ENCODE measurements around the gene UBAC1. TPM values are rescaled to one million over a fixed set of nuclear protein-coding genes. Genes with fewer than 3 reads are reported as not detected.

Gene UBAC1
- total RNA-seq, 1 donor from 2014 or later, result 25.4 TPM

DNA sequence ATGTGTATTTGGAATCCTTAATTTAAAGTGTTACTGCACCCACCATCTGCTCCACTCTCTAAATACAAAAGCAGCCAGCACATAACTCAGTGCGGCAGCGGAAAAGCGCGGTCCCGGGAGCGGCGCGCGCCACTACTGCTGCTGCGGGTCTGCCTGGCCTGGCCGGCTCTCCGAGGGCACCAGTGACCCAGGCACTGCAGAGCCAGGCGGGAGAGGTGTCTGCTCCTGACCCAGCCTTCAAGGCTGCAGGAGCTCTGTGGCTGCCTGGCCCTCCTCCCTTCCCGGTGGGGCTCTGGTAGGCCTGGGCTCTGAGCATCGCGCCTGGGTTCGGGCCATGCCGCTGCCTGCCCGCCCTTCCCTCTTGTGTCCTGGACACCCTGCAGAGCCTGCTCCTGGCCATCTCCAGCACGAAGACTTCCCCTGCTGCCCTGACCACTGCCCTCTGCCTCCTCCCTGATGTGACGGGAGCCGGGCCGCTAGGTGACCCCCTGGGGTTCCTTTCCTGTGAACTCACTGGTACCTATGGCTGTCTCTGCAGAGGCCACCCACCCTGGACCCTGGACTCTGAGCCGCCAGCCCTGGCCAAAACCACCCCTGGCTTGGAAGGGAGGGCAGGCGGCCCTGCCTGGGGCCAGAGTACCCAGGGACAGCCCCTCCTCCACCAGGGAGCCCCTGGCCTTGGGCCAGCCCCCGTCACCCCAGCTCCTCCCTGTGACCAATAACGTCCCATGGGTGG lies 32.8 kb upstream of the UBAC1 start:
- DNase-seq (ENCODE audit: low read depth in 2 of 2), result no peak

DNA sequence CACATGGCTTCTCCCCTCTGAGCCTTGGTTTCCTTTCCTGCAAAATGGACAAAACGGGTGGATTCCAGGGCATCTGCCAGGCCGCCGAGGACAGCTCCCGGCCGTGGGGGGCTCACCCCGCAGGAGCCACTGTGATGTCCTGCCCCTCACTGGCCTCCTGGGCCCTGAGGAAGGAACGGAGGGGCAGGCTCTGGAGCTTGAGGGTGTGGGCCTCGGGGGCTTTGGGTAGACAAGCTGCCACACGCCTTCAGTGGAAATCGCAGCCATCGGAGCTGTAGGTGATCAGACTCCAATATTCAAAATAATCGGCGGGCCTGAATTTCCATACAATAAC lies 32.2 kb upstream of the UBAC1 start:
- DNase-seq (ENCODE audit: low read depth in 2 of 2), result no peak

DNA sequence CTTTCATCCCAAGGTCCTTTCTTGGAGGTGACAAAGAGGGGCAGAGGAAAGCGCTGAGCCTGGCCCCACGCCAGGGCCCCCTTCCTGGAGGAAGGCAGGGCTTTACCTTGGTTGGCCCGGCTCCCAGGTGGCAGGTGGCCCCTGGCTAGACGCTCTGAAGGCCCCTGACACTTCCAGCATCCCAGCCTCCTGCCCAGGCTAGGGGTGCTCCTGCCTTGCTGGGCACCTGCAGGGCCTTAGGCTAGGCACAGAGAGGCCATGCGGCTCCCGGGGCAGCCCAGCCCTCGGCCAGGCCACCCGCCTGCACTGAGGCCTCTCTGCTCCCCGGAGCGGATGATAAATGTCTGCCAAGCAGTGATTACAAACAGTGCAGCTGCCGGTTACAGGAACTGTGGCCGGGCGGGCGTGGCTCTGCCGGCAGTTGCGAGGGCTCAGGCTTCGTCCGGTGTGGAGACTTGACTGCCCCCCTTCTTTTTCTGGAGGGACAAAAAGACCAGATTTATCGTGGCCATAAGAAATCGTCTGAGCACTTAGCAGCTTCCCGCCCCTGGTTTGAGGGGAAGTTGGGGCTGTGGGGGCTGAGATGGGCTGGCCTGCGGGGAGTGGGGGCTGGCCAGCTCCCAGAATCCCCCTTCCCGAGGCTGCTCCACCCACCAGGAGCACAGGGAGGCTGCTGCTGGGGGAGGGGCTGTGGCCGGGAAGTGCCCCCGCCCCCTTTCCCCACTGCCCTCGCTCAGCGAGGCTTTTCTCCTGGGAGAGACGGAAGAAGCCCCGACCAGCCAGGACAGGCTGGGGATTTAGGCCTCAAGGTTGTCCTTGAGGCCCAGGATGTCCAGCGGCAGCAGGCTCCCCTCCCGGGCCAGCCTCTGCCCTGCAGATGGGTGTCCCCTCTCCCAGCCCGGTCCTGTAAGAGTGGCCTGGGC lies 31.6 kb upstream of the UBAC1 start:
- DNase-seq (ENCODE audit: low read depth in 2 of 2), result peak; percentile 52 to 83

DNA sequence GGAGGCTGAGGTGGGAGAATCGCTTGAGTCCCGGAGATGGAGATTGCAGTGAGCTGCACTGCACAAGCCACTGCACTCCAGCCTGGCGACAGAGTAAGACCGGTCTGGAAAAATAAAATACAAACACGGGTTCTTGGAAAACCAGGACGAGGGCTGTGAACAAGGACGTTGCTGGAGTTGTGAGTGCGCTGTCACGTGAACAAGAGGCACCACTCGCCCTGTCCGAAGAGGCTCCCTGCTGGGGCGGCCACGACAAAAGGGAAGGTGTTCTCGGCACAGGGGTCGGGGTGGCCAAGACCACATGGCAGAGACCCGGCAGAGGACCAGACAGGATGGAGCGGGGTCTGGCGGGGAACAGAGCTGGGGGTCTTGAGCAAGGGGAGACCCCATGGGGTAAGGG lies 30.6 kb upstream of the UBAC1 start:
- DNase-seq (ENCODE audit: low read depth in 2 of 2), result no peak

DNA sequence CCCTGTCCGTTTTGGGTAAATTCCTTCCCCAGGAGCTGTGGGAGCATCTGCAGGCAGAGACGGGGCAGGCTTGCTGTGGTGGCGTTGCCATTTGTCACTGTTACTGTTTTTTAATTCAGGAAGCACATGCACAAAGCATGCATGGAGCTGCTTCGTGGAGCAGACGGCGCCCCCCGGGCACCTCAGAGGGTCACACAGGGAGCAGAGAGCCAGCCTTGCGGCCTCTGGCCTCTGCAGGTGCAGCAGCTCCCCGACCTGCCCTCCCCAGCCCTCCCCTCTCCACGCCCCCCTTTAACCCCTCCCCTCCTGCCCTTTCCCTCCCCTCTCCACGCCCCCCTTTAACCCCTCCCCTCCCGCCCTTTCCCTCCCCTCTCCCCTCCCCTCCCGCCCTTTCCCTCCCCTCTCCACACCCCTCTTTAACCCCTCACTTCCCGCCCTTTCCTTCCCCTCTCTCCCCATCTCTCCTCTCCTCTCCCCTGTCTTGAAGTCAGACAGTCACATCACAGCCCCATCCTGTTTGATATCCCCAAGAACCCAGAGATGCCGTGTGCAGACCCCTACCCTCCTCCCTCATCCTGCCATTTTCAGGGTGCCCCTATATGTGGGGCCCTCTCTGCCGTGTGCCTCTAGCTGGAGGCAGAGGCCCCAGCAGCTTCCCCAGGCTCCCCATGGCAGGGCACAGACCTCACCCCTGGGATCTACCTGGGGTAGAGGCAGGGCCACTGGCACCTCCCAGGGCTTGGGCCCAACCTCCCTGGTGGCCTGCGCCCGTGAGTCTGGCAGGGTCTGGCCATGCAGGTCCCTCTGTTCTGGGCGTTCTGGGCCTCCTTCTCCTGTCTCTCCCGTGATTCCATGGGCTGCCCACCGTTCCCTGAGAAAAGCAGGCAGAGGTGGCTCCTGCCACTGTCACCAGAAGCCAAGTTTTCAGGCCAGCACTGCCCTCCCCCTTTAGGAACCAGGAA lies 29.6 kb upstream of the UBAC1 start:
- peak; percentile 43 to 87 for DNase-seq (ENCODE audit: low read depth in 2 of 2)

DNA sequence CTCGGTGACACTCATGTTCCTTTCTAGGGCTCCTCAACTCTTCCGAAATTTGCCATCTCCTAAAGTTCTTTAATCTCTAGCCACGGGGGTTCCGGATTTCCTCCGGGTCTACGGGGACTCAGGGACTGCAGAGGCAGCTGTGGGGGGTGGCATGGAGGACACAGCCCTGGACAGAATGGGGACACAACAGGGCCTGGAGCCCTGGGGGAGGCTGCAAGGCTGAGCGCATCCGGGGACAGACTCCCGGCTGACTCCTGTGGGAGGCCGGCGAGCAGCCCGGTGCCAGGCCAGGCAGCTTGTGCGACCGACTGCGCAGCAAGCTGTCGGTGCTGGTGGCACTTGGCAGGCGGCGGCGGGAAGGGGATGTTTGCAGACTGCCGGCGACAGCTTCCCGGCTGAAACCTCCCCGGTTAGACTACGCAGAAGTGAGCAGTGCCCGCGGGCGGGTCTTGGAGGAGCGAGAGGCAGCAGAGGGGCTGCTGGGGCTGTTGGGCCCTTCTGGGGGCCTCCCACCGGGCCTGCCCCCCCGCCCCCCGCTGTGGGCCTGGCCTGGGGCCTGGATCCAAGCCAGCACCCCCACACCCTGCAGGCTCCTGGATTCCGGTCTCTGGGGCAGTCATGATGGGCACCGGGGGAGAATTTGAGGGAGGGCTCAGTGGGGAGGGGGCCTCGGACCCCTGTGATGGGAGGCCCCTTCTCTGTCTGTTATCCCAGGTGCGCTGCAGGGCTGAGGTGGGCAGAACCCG lies 28.7 kb upstream of the UBAC1 start:
- DNase-seq (ENCODE audit: low read depth in 2 of 2), result no peak

DNA sequence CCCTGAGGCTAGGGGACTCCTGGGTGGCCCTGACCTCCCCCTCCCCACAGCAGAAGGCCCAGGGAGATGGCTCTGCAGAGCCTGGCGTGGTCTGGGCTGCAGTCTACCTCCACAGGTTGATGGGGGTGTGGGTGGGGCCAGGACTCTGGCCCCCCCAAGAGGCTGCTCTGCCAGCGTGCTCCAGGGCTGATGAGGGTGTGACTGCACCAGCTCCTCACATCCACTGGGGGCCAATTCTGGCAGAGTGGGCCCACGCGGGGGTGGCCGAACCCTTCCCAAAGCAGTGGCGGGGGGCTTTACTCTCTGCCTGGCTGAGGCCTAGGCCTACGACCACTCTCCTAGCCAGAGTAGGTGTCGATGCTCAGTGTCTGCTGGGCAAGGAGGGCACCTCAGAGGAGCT lies 28.0 kb upstream of the UBAC1 start:
- no peak for DNase-seq (ENCODE audit: low read depth in 2 of 2)

DNA sequence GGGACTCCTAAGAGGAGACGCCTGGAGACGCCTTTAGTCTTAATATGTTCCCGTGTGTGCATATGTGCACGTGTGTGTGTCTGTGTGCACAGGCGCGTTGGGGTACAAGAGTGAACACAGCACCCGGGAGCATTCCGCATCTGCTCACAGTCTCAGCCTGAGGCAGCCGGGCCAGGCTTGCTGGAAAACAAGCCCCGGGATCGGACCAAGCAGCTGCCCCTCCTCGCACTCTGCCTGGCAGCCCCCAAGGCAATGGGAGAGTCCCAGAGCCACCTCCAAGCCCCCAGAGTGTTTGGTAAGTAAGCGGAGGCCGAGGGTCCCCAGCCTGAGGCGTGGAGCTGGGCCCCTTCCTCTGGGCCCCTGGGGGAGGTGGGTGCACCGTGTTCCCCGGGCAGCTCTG lies 27.3 kb upstream of the UBAC1 start:
- no peak for DNase-seq (ENCODE audit: low read depth in 2 of 2)

DNA sequence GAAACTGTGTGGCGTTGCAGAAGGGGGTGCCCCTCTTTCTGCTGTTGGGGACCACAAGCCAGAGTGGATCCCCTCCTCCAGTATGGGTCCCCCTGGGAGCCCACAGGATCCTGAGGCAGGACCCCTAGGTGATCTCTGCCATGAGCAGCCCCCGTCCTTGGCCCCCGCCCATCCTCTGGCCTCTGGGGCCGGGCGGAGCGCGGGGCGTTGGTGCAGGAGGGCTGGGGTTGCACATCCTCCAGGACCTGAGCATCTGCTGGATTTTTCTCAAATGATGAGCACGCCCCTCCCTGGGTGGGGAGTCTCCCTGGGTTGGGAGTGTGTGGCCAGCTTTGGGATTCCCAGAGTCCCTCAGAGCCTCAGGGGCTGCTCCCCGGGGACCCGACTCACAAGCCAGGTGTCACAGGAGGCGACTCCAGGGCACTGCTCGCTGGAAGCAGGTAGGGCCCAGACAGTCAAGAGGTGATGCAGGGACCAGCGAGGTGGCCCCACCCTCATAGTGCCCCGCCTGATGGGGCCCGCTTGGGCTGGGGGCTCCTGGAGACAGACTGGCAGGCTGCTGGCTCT lies 26.7 kb upstream of the UBAC1 start:
- no peak for DNase-seq (ENCODE audit: low read depth in 2 of 2)

DNA sequence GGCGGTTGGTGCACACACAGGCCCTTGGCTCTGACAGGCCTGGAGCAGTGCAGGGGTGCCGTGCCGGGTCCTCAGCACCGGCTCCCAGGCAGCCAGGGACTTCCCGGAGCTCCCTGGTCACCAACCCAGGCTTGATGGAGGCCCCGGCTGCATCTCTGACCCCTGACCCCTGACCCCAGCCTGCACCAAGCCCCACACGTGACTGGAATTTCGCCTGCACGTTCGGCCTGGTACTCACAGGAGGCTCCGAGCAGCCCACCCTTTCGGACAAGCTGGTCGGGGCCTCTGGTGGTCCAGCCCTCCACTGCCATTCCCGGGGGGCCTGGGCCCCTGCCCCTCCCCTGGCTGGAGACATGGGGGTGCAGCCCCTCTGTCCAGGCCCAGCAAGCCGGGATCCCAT lies 25.4 kb upstream of the UBAC1 start:
- DNase-seq (ENCODE audit: low read depth in 2 of 2), result no peak

DNA sequence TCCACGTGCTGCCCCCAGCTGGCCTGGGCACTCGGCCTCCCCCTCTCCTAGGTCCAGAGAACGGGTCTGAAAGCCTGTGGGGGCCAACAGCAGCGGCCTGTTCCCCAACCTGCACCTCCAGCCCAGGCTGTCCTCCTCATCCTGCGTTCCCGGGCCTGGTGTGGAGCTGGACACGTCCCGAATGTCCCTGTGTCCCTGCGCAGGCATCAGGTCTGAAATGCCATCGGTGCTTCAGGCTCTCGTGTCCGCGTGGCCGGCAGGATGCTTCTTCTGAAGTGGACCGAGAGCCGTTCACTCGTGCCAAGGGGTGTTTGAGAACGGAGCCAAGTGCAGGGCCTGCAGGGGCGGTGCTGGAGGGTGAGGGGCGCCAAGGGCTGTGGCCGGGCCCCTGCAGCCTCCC lies 24.7 kb upstream of the UBAC1 start:
- DNase-seq (ENCODE audit: low read depth in 2 of 2), result no peak

DNA sequence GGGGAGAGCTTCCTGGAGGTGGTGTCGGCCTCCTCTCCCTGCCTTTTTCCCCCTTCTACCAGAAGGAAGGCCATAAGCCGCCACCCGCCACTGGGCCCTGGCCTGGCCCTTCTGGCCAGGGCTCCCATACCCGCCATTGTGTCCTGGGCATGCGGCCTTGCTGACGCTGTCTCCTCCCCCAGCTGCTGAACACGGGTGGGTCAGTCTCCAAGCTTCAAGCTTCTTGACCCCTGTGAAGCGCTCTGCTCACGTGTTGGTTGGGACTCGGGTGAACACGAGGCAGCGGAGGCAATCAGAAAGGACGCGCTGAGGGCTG lies 24.2 kb upstream of the UBAC1 start:
- DNase-seq (ENCODE audit: low read depth in 2 of 2), result no peak

DNA sequence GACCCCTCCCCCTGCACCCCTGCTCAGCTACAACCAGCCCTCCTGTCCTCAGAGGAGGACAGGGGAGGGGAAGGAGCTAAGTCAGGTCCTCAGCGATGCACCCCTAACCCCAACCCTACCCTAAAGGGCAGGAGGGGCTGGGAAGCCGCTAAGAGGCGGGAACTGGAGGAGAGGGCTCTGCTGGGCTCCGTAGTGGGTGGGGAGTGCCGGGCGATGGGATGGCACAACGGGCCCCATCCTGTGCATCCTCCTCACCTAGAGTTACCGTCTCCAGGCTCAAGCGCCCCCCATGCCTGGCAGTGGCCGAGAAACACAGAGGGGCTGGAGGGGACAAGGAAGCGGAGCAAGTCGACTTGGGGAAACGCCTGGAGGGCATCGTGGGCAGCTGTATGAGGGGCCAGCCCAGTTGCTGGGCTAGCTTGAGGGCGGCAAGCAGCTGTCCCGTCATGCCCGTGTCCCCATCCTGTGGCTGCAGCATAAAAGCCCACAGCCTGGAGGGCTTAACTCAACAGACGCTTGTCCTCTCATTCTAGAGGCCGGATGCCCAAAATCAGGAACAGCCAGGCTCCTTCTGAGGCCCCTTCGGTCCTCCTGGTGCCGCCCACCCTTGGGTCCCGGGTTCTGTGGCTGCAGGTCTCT lies 23.0 kb upstream of the UBAC1 start:
- no peak for DNase-seq (ENCODE audit: low read depth in 2 of 2)

DNA sequence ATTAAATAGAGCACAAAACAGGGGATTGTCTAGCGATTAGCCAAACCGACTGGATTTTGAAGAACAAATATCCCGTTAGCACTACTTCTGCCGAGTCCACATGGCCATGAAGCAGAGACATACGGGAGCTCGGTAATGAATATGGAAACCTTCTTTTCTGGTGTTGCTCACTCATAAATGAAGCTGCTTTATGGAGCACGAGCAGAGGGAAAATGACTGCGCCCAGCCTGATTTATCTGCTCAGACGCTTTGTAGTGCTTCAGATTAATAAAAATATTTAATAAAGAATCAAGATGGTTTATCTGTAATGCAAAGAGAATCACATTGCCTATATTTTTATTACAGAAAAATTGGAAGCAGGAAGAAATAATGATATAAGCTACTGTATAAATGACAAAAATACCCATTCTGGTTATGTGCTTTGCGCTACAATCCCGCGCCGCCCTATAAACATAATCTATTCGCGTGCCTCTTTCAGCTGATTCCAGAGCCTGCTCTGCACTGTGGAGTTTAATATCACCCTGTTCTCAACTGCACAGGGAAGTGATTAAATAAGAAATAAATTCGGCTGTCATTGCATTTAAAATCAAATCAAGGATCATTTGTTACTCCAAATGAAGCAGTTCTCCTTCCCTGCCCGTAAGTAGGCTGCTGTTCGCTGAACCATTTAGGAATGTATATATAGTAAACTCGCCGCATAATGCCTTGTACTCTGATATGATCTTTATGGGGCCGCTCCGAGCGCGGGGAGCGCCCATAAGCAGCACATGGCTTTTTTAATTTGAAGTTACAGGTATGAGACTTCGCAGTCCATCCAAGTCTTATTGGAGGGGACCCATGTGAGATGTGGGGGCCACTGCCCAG lies 22.3 kb upstream of the UBAC1 start:
- no peak for DNase-seq (ENCODE audit: low read depth in 2 of 2)

DNA sequence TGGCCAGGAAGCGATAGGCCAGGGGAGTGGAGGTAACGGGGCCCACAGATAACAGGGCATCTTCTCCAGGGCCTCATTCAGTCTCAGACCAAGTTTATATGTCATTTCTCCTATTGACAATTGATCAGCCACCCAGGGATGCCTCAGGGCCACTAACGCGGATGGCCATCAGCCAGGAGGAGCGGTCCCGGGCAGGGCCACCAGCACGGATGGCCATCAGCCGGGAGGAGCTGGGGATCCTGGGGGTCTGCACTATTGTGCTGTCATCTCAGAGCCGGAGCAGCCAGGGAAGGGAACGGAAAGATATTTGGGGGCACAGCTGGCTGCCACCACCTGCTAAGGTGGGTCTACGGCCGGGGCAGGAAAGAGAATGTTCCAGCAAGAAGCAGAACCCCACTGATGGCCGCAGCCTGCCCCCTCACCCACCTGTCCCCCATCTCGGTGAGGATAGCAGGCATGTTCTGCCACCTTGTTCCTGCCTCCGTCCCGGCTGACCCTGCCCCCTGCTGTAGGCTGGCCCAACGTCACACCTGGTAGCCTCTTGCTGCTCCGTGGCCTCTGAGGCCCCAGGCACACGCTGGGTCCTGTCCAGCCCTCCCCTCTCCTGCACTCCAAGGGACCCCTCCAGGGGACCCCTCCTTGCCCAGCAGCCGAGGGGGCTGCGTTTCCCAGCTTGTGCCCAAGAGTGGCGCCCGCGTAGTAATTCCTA lies 21.5 kb upstream of the UBAC1 start:
- DNase-seq (ENCODE audit: low read depth in 2 of 2), result no peak

DNA sequence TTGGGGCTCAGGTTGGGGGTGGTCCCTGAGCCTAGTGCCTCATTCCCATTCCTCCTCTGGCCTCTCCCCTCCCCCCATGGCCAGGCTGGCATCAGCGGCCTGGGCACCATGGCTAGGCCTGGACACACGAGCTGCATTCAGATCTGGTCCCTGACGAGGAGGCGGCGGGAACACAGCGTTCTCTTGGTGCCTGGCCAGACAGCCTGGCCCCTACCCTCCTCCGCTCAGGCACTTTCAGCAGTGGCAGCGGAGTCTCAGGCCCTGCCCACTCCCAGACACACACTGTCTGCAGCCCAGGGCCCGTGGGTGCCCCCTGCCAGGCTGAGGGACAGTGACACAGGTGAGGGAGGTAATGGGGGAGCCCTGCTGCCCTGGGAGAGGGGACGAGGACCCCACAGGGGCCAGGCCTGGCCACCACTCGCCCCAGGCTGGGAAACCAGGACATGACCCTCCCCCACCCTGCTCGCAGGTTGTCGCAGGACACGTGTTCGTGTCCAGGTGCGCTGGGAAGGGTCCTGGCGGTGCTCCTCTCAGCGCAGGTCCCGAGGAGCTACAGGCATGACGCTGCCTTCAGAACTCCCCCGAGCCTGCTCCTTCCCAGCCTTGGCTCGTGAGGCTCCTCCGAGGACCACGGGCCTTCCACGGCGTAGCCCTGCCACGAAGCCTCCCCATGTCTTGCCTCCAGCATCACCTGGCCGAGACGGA lies 19.9 kb upstream of the UBAC1 start:
- no peak for DNase-seq (ENCODE audit: low read depth in 2 of 2)

DNA sequence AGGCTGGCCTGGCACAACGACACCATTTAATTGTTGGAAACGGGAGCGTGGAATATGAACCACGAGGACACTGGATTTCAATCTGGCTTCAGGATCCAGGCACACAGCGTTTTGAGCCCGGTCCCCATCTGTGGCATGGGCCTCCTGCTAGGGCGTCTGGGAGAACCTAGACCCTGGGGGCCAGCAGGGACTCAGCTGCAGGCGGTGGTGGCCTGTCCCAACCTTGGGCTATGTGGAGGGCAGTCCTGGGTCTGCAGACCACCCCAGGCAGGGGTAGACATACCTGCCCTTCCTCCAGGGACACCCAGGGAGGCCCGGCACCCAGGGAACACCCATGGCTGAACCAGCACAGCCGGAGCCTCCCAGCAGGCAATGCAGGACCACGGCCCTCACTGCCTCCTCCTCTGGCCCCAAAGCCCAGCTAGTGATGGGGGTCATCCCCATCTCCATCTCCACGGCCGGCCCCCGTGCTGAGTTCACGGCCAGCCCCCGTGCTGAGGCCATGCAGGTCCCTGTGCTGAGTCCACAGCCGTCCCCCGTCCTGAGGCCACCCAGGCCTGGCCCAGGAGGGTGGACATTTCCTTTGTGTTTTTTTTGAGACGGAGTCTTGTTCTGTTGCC lies 18.5 kb upstream of the UBAC1 start:
- DNase-seq (ENCODE audit: low read depth in 2 of 2), result no peak

Measured in dermis microvascular lymphatic vessel endothelial cell (primary cell).